Measurements from ENCODE around the gene MARCHF3. TPM values are rescaled to one million over a fixed set of nuclear protein-coding genes. Genes with fewer than 3 reads are reported as not detected.

The MARCHF3 gene
- total RNA-seq, 2 experiments from 2014 or later, result 2.0 to 2.4 TPM

GRCh38 chr5:126869005-126869451 lies 161.3 kb downstream of the MARCHF3 start:
- ChIA-PET CTCF (no interaction called here), POLR2A (interaction anchor here (2.6 kb wide), 1 partner anchor 15 kb away, joined by 12 read pairs; no protein-coding TSS in a partner anchor)
- Mint-ChIP-seq H3K4me1 (ENCODE audit: low read depth) (peaks cover 10% of the 10 kb centered on the region), H3K27ac (peak overlapping the region; percentile 51), H3K36me3 (ENCODE audit: low read depth) (peaks cover 8% of the 10 kb centered on the region), H3K4me3 (peak overlapping the region; percentile 54), H3K27me3 (ENCODE audit: low read depth) (no peaks in the 10 kb centered on the region), H3K9me3 (ENCODE audit: insufficient read depth) (no peaks in the 10 kb centered on the region)
- DNase-seq (peak; percentile 51), ATAC-seq (peak; percentile 86)

- Mint-ChIP-seq H3K4me1 (ENCODE audit: low read depth) (peaks cover 10% of the 10 kb centered on the region), H3K9me3 (ENCODE audit: insufficient read depth) (no peaks in the 10 kb centered on the region), H3K27ac (no peak overlapping the region), H3K36me3 (ENCODE audit: low read depth) (peaks cover 8% of the 10 kb centered on the region), H3K4me3 (peak overlapping the region; percentile 54), H3K27me3 (ENCODE audit: low read depth) (no peaks in the 10 kb centered on the region)
- POLR2A ChIA-PET, result interaction anchor here (2.6 kb wide), 1 partner anchor 15 kb away, joined by 12 read pairs; no protein-coding TSS in a partner anchor
- DNase-seq (no peak), ATAC-seq (no peak)
- CTCF ChIA-PET, result no interaction called here
Observed at GRCh38 chr5:126868338-126869004, 161.9 kb downstream of the MARCHF3 start.

GRCh38 chr5:126866851-126867636 lies 163.3 kb downstream of the MARCHF3 start:
- H3K27ac Mint-ChIP-seq, result no peak overlapping the region
- ChIA-PET CTCF (interaction anchor here (0.6 kb wide), 1 partner anchor 102 kb away, joined by 3 read pairs; no protein-coding TSS in a partner anchor), POLR2A (interaction anchor here (0.6 to 2.6 kb wide), 2 partner anchors 13 to 62 kb away, joined by 4 to 12 read pairs; no protein-coding TSS in a partner anchor)
- no peak overlapping the region for H3K4me3 Mint-ChIP-seq
- no peaks in the 10 kb centered on the region for H3K27me3 Mint-ChIP-seq (ENCODE audit: low read depth)
- no peaks in the 10 kb centered on the region for H3K9me3 Mint-ChIP-seq (ENCODE audit: insufficient read depth)
- ATAC-seq (no peak), DNase-seq (no peak)
- H3K36me3 Mint-ChIP-seq (ENCODE audit: low read depth), result peaks cover 8% of the 10 kb centered on the region
- peaks cover 15% of the 10 kb centered on the region for H3K4me1 Mint-ChIP-seq (ENCODE audit: low read depth)

- no peaks in the 10 kb centered on the region for H3K9me3 Mint-ChIP-seq (ENCODE audit: insufficient read depth)
- POLR2A ChIA-PET, result no interaction called here
- CTCF ChIA-PET, result no interaction called here
Observed at GRCh38 chr5:126865299-126865698, 165.1 kb downstream of the MARCHF3 start.

GRCh38 chr5:126864042-126864688 lies 166.2 kb downstream of the MARCHF3 start:
- peaks cover 7% of the 10 kb centered on the region for H3K36me3 Mint-ChIP-seq (ENCODE audit: low read depth)
- ATAC-seq, result no peak
- DNase-seq, result no peak
- CTCF ChIA-PET, result interaction anchor here (0.8 kb wide), 1 partner anchor 26 kb away, joined by 3 read pairs; no protein-coding TSS in a partner anchor
- H3K9me3 Mint-ChIP-seq (ENCODE audit: insufficient read depth), result no peaks in the 10 kb centered on the region
- H3K27me3 Mint-ChIP-seq (ENCODE audit: low read depth), result no peaks in the 10 kb centered on the region
- POLR2A ChIA-PET, result interaction anchor here (0.8 to 1.6 kb wide), 2 partner anchors 10 to 53 kb away, joined by 4 to 5 read pairs; no protein-coding TSS in a partner anchor
- H3K4me1 Mint-ChIP-seq (ENCODE audit: low read depth), result peaks cover 11% of the 10 kb centered on the region
- H3K27ac Mint-ChIP-seq, result no peak overlapping the region
- no peak overlapping the region for H3K4me3 Mint-ChIP-seq

More at GRCh38 chr5:126865299-126865698, 165.1 kb downstream of the MARCHF3 start:
- H3K36me3 Mint-ChIP-seq (ENCODE audit: low read depth), result peaks cover 9% of the 10 kb centered on the region
- H3K4me1 Mint-ChIP-seq (ENCODE audit: low read depth), result peaks cover 15% of the 10 kb centered on the region
- H3K4me3 Mint-ChIP-seq, result no peak overlapping the region
- H3K27ac Mint-ChIP-seq, result no peak overlapping the region
- H3K27me3 Mint-ChIP-seq (ENCODE audit: low read depth), result no peaks in the 10 kb centered on the region
- ATAC-seq, result no peak
- DNase-seq, result no peak

- peaks cover 5% of the 10 kb centered on the region for H3K4me1 Mint-ChIP-seq (ENCODE audit: low read depth)
- ATAC-seq (no peak), DNase-seq (no peak)
- no peak overlapping the region for H3K27ac Mint-ChIP-seq
- CTCF ChIA-PET, result interaction anchor here (0.8 kb wide), 1 partner anchor 26 kb away, joined by 3 read pairs; no protein-coding TSS in a partner anchor
- H3K27me3 Mint-ChIP-seq (ENCODE audit: low read depth), result no peaks in the 10 kb centered on the region
- H3K9me3 Mint-ChIP-seq (ENCODE audit: insufficient read depth), result no peaks in the 10 kb centered on the region
- POLR2A ChIA-PET, result interaction anchor here (0.8 to 1.6 kb wide), 2 partner anchors 9 to 52 kb away, joined by 4 to 5 read pairs; no protein-coding TSS in a partner anchor
- H3K4me3 Mint-ChIP-seq, result no peak overlapping the region
- peaks cover 7% of the 10 kb centered on the region for H3K36me3 Mint-ChIP-seq (ENCODE audit: low read depth)
Observed at GRCh38 chr5:126863402-126863801, 167.0 kb downstream of the MARCHF3 start.

DNA sequence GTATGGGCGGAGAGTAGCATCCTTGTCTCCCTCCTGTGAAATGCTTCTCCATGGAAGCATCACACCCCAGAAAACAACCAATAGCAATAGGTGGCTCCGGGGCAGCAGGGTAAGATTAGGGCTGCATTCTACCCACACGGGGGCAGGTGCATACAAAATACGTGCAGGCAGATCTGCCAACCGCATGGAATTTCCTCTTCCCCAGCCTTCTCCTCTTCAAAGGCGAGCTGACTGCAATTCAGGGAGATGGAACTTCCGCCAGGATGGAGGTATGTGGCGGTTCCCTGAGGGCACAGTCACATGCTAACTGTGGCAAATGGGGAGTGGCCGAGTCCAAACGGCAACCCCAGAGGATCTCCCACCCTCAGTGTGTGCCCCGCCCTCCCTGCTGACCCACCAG lies 171.9 kb downstream of the MARCHF3 start:
- Mint-ChIP-seq H3K27me3 (ENCODE audit: low read depth) (no peaks in the 10 kb centered on the region), H3K27ac (no peak overlapping the region), H3K4me3 (no peak overlapping the region), H3K36me3 (ENCODE audit: low read depth) (peaks cover 28% of the 10 kb centered on the region), H3K9me3 (ENCODE audit: insufficient read depth) (no peaks in the 10 kb centered on the region), H3K4me1 (ENCODE audit: low read depth) (peaks cover 24% of the 10 kb centered on the region)
- CTCF ChIA-PET, result no interaction called here
- POLR2A ChIA-PET, result no interaction called here
- ATAC-seq (no peak), DNase-seq (no peak)

GRCh38 chr5:126857472-126858410 lies 172.6 kb downstream of the MARCHF3 start:
- peaks cover 28% of the 10 kb centered on the region for H3K4me1 Mint-ChIP-seq (ENCODE audit: low read depth)
- ATAC-seq (no peak), DNase-seq (no peak)
- H3K36me3 Mint-ChIP-seq (ENCODE audit: low read depth), result peaks cover 28% of the 10 kb centered on the region
- no peak overlapping the region for H3K4me3 Mint-ChIP-seq
- CTCF ChIA-PET, result no interaction called here
- no peak overlapping the region for H3K27ac Mint-ChIP-seq
- H3K9me3 Mint-ChIP-seq (ENCODE audit: insufficient read depth), result no peaks in the 10 kb centered on the region
- H3K27me3 Mint-ChIP-seq (ENCODE audit: low read depth), result no peaks in the 10 kb centered on the region
- POLR2A ChIA-PET, result no interaction called here

DNA sequence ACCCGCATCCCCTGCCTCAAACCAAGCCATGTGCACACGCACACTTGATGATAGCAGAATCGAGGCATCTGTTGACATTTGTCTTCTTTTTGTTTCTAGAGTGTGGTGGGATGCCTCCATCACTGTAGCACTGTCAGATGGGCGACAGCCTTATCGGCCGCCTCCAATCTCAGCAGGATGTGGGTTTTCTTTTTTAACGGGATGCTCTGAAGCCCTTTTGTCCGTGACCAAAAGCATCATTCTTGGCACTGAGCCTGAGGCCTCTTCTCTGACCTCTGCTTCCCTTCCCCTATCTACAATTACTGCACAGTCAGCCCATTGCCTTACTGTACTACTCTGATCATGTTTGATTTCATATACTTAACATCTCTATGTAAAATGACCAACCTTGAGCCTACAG lies 175.1 kb downstream of the MARCHF3 start:
- peak overlapping the region; percentile 89 for H3K27ac Mint-ChIP-seq
- H3K27me3 Mint-ChIP-seq (ENCODE audit: low read depth), result no peaks in the 10 kb centered on the region
- H3K9me3 Mint-ChIP-seq (ENCODE audit: insufficient read depth), result no peaks in the 10 kb centered on the region
- H3K4me1 Mint-ChIP-seq (ENCODE audit: low read depth), result peaks cover 51% of the 10 kb centered on the region
- ATAC-seq (no peak), DNase-seq (peak; percentile 49)
- ChIA-PET POLR2A (no interaction called here), CTCF (interaction anchor here (1.0 kb wide), 1 partner anchor 180 kb away, joined by 3 read pairs; no protein-coding TSS in a partner anchor)
- H3K4me3 Mint-ChIP-seq, result peak overlapping the region; percentile 42
- H3K36me3 Mint-ChIP-seq (ENCODE audit: low read depth), result peaks cover 40% of the 10 kb centered on the region

DNA sequence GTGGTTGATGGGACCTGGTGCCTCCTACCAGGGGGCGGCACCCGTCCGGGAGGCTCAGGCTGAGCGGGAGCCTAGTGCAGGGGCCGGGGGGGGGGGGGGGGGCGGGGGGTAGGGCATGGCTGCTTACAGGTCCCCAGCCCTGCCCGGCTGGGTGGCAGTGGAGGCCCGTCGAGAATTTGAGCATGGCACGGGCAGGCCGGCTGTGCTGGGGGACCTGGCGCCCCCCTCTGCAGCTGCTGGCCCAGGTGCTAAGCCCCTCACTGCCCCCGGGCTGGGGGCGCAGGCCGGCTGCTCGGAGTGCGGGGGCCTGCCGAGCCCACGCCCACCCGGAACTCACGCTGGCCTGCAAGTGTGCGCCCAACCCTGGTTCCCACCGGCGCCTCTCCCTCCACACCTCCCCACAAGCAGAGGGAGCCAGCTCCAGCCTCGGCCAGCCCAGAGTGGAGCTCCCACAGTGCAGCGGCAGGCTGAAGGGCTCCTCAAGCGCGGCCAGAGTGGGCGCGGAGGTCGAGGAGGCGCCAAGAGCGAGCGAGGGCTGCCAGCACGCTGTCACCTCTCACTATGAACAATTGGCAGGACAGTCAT lies 175.7 kb downstream of the MARCHF3 start:
- CTCF ChIA-PET, result interaction anchor here (1.1 to 4.2 kb wide), 3 partner anchors 75 to 171 kb away, joined by 4 to 17 read pairs (median 4); no protein-coding TSS in a partner anchor
- ATAC-seq (no peak), DNase-seq (no peak)
- H3K4me3 Mint-ChIP-seq, result peak overlapping the region; percentile 42
- H3K4me1 Mint-ChIP-seq (ENCODE audit: low read depth), result peaks cover 51% of the 10 kb centered on the region
- POLR2A ChIA-PET, result interaction anchor here (0.9 to 4.4 kb wide), 15 partner anchors 8 to 638 kb away, joined by 3 to 87 read pairs (median 4); partner anchors contain the start of genes C5orf63, LMNB1 and MARCHF3
- H3K9me3 Mint-ChIP-seq (ENCODE audit: insufficient read depth), result no peaks in the 10 kb centered on the region
- peaks cover 40% of the 10 kb centered on the region for H3K36me3 Mint-ChIP-seq (ENCODE audit: low read depth)
- H3K27me3 Mint-ChIP-seq (ENCODE audit: low read depth), result no peaks in the 10 kb centered on the region
- H3K27ac Mint-ChIP-seq, result peak overlapping the region; percentile 96

All from activated CD8-positive, alpha-beta T cell treated with anti-CD3 and anti-CD28 coated beads, Interleukin-2, amount 10 ng/mL, durations not matched to agents 7 days and 5 days (primary cell).